Left kidney (tissue), 2 donors: Measurements from ENCODE around the gene CD48. TPM values are rescaled to one million over a fixed set of nuclear protein-coding genes. Genes with fewer than 3 reads are reported as not detected.
A peak's percentile ranks its signal among the peaks of the same experiment; 100 is the strongest.

Experiments used
- DNase-seq: peaks from one replicate; pipeline ENCODE4 v3.0.0-alpha.2; 2013
- polyA plus RNA-seq: library from polyadenylated mRNA; unstranded; fragments of 120-200 nt; gene quantifications from one replicate; pipeline ENCODE4 v1.2.1, GENCODE V29; 2013; ENCODE audit not compliant: insufficient read length

CD48 gene
- polyA plus RNA-seq, 1 donor = 0.80 TPM

- DNase-seq = no peak
These were observed 34.6 kb downstream of the CD48 start for GRCh38 chr1:160676869-160677597.

DNA sequence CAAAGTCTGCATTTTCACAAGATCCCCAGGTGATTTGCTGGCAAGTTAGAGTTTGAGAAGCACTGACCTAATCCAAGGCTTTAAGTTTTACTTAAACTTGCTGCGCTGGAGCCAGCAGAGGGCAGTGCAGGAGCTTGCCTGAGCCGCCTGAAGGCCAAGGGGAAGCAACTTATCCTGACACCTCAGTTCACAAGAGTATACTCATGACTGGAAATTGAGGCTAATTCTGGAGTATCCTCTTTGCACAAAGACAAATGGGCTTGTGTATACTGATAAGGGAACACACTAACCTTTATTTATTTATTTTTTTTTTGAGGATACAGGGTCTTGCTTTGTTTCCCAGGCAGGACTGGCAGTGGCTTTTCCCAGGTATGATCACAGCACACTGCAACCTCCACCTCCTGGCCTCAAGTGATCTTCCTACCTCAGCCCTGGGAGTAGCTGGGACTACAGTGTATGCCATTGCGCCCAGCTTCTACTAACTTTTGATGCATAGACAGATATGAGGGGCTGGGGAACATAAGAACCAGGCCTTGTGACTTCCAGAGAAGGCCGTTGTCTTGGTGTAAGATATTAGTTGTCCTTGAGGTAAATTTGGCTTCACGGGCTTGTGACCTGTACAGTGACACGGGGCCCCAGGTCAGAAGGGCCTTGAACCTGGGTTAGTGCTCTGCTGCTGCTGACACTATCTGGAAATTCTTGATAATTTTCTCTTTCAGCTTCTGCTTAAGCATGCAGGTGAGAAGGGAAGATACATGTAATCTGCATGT is 35.8 kb downstream of the CD48 start:
- peak; percentile 44 for DNase-seq

- DNase-seq = no peak
These were observed 37.2 kb downstream of the CD48 start for GRCh38 chr1:160674415-160674814.

GRCh38 chr1:160672789-160673695 is 38.6 kb downstream of the CD48 start:
- DNase-seq = no peak

- DNase-seq = no peak
These were observed 39.8 kb downstream of the CD48 start for GRCh38 chr1:160671603-160672517.

GRCh38 chr1:160670701-160671100 is 40.9 kb downstream of the CD48 start:
- DNase-seq = no peak

DNA sequence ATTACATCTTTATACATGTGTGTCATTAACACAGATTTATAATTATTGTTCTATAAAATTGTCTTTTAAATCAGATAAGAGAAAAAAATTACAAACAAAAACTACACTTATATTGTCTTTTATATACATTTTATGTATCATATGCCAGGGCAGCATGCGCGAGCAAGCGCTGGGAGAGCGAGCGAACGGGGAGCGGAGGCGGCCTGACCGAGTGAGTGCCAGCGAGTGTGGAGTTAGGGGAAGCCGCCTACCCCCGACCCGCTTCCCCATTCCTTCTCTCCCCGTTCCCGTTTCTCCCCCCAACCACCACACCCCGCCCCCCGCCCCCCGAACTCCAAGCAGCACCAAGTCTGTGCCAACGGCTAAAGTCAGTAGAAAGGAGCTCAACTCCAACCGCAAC is 41.8 kb downstream of the CD48 start:
- no peak for DNase-seq

GRCh38 chr1:160669276-160669675 is 42.3 kb downstream of the CD48 start:
- no peak for DNase-seq

- DNase-seq = no peak
These were observed 43.7 kb downstream of the CD48 start for GRCh38 chr1:160667896-160668295.

DNA sequence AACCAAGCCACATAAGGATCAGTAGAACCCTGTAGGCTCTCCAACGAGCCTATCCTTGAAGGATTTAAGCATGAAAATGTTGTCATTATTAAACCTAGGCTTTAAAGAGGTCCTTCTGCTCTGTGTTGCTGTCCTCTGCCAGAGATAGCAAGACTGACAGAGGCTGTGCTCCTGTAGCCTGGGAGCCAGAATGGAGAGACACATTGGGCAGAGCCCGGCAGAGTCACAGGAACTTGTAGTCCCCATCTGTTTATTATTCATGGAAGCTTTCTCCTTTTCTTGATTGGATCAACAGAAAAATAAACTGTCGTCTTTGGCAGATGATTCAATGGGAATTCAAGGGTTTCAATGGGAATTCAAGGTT is 45.6 kb downstream of the CD48 start:
- DNase-seq = no peak

DNA sequence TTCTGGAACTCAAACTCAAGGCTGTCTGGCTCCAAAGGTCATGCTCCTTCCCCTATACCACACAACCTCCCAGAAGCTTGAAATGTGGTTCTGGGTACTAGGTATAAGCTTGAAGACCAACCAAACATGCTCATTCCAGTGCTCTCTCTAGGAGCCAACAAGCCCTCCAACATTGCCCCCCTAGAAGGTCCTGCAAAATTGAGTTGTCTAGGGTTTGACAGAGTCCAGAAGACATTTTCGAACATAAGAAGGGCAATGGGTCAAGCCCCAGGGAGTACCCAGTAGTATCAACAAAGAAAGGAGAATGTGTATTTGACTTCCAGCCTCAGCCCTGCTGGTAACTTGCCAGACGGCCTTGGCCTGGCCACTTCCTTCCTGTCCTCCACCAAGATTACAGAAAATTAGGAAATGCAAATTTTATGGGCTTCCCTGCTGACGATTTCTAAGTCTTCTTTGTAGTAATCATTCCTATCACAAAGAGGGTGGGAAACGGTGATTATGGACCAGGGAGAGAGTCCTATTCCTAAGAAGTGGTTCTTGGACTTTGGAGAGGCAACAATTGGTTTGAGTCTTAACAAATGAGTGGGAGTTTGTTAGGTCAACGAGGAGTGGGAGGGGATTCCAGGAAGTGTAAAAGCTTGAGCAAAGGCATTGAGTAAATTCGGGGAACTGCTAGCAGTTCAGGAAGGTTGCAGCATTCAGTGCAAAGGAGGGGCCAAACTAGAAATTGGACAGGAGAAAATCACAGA is 46.1 kb downstream of the CD48 start:
- DNase-seq = no peak

DNA sequence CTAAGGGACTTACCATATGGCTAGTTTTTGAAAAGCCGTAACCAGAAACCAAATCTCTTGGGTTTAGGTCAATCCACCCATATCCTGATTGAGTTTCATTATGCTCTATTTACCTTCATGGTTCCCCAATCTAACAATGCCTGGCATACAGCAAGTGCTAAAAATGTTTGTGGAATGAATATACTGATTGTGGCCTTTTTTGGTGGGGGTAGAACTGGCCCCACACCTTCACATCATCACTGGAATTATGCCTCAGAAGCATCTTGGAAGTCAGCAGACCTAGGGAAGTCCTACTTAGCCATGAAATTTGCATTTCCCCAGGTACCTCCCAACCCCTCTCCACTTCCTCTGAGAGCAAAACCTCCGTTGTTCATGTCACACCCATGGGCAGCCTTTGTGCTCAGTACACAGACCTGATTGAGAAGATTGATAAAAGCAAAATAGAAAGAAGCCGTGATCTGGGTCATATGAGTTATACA is 47.0 kb downstream of the CD48 start:
- no peak for DNase-seq

- no peak for DNase-seq
These were observed 48.7 kb downstream of the CD48 start for GRCh38 chr1:160662910-160663309.

- DNase-seq = no peak
These were observed 52.1 kb downstream of the CD48 start for GRCh38 chr1:160659566-160659965.

DNA sequence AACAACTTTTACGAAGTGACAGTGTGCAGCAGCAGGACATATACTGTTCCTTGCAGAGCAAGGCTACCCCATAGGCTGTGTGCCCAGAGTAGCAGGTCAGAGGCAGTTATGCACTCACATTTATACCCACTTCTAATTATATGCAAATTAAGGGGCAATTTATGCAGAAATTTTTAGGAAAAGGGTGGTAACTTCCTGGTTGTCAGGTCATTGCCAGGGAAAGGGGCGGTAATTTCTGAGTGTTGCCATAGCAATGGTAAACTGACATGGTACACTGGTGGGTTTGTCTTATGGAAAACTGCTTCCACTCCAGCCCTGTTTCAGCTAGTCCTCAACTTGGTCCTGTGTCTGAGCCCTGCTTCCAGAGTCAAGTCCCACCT is 52.8 kb downstream of the CD48 start:
- DNase-seq = no peak

- no peak for DNase-seq
These were observed 53.3 kb downstream of the CD48 start for GRCh38 chr1:160658162-160658813.

GRCh38 chr1:160657250-160657781 is 54.3 kb downstream of the CD48 start:
- no peak for DNase-seq

- no peak for DNase-seq
These were observed 54.9 kb downstream of the CD48 start for GRCh38 chr1:160656737-160657136.

- no peak for DNase-seq
These were observed 58.0 kb downstream of the CD48 start for GRCh38 chr1:160653620-160654016.
